ENCODE data around the gene ZFYVE1.

- TF ChIP-seq CTCF (IDR thresholded peaks at IDR 0.05; ENCODE audit: poor library complexity), result no peak
- no peak for TF ChIP-seq EZH2phosphoT487 (IDR thresholded peaks at IDR 0.05; ENCODE audit: low read depth, severe bottlenecking, unreplicated experiment)
These were observed 28.5 kb downstream of the ZFYVE1 start for GRCh38 chr14:72998252-72998903.
